ENCODE results near the gene MYH6.
"Not testable (repeated sequence)": the region's sequence is repeated elsewhere in the genome, so short reads cannot be mapped to it uniquely, and the experiment has no call there.

The MYH6 gene

DNA sequence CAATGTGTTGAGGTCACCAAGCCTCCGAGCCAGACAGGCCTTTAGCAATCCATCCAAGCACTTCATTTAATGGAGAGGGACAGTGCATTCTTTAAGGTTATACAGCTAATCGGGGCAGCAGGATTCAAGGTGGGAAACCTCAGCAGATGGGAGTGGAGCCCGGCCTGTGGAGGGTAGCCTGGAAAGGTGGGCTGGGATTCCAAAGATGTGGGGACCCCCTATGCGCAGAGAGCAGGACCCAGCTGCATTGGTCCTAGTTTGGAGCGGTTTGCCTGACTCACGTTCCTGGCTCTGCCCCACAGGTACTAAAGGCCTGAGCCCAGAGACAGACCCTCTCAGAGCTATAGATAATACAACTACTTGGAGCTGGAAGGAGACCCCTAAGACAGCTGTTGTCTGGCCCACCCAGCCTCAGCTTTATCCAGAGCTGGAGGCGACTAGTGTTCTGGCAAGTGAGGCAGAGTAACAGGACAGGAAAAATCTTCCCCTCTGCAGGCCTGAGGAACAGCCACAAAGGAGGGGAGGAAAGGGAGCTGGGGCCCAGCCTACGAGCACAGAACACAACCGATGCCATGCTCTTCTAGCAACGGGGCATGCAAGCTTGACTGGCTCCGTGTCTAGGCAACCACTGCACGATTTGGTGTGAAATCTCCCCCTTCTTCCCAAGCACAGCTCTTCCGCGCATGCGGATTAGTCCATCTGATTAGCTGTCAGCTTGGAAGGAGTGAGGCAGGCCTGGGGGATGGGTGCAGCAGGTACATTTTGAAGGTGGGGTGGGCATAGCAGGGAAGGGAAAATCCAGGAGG, 28.5 kb upstream of the MYH6 start:
- in situ Hi-C loops (cut with HindIII; ENCODE audit: low sequenced_read_pairs) = no loop called here

DNA sequence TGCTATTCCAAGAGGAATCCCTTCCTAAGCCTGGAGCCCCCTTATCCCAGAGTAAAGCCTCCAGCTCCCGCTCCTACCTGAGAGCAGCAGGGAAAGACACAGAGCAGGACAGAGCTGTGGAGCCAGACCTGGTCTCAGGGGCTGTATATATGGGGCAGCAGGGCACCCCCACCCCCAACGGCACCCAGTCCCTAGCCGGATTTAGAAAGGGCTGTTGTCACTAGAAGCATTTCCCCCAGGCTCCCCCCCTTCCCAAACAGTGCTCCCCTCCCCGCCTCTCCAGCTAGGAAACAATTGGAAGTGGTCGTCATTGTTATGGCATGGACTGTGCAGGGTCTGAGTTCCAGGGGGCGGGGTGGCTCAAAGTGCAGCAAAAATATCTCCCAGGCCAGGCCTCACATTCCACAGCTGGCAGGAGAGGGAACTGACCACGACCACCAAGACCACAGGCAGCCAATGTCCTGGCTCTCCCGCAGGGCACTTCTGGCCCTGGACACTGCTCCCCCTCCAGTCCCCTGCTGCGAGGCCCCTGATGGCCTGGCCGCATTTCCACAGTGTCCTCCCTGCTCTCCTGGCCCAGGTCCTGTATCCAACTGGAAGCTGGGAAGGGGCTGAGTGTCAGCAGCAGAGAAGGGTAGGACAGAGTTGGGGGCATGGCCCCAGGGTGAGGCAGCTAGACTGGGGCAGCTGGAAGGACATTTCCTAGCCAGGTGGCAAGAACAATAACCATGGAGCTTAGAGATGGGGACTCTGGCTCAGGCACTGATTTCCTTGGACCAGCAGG, 27.7 kb upstream of the MYH6 start, which contains the start of gene MYH7:
Gene MYH7, minus strand, starts transcription at position 118 of the 784 bp plus-strand sequence. CDS start 1,928 bp downstream, outside the sequence.
- in situ Hi-C loops (cut with HindIII; ENCODE audit: low sequenced_read_pairs) = no loop called here

DNA sequence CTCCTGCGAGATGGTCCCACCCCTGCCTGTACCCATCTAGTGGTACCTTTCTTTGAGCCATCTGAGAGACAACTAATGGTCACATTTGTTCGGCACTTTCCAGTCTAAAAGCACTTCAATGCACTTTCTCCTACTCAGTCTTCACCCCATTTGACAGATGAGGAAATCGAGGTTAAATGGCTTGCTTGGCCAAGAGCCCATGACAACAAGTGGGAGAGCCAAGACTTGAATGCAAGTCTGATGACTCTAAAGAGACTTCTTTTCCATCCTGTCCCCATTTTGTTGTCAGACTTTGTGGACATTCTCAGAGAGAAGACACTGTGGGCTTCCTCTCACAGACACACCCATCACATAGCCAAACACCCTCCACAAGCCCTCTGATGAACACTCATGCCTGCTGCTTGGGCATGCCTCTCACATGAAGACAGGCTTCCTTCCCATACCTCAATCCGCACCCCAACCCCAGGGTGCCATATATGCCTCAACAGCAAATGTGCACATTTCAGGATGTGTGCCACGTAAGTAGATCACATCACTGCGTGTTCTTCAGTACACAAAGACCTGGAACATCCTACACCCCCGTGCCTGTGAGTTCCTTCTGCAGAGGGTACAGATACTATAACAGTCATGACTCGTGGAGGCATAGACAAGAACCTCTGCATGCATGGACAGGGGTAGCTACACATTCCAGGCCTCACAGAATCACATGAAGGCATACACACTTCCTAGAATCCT, 26.6 kb upstream of the MYH6 start:
- in situ Hi-C loops (cut with HindIII; ENCODE audit: low sequenced_read_pairs) = no loop called here

DNA sequence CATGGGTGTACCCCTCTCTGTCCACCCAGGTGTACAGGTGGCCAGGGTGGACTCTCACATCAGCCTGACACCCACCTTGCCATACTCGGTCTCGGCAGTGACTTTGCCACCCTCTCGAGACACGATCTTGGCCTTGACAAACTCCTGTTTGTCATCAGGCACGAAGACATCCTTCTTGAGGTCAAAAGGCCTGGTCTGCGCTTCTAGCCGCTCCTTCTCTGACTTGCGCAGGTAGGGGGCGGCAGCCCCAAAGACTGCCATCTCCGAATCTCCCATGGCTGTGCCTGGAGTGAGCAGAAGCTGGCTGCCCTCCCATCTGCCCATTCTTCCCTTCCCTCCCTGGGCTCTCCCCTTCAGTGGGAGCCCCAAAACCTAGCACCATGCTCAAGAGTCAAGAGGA, 25.4 kb upstream of the MYH6 start:
- in situ Hi-C loops (cut with HindIII; ENCODE audit: low sequenced_read_pairs) = no loop called here

DNA sequence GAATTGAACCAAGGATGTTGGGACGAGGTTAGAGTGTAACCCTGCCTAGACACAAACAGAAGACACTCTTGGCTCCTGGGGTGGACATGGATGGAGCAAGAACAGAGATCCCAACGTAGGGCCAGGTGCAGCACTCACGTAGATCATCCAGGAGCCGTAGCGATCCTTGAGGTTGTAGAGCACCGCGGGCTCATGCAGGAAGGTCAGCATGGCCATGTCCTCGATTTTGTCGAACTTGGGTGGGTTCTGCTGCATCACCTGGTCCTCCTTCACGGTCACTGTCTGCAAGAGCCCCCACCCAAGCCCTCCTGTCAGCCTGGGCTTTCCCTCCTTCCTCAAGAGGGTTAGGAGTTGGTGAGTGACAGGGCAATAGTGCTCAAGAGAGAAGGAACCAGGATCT, 24.9 kb upstream of the MYH6 start:
- in situ Hi-C loops (cut with HindIII; ENCODE audit: low sequenced_read_pairs) = no loop called here

DNA sequence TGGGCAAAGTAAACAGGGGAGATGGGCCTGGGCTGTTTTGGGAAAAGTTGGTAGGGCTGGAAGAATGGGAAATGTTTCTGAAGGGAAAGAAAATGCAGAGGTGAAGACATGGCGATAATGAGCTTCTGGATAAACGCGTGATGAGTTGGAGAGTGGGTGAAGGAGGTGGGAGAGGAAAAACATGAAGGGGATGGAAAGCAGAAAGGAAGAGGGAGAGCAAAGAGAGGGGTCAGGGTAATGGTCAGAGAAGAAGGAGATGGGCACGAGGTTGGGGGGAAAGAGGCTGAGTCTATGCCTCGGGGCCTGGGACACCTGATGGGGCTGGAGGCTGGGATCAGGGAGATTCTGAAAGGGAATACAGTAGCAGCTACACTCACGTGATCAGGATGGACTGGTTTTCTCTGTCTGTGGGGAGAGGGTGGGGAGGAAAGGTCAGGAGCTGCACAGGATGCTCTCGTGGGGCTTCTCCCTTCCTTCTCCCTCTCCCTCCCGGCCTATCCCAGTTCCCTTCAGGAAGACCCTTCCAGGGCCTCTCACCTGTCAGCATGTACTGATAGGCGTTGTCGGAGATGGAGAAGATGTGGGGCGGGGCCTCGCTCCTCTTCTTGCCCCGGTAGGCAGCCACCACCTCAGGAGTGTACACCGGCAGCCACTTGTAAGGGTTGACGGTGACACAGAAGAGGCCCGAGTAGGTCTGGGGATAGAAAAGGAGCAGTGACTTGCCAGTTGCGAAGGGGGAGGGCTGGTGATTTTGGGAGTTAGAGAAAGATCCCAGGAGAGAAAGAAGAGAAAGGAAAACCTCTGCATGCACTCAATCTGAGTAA, 24.2 kb upstream of the MYH6 start:
- in situ Hi-C loops (cut with HindIII; ENCODE audit: low sequenced_read_pairs) = no loop called here

DNA sequence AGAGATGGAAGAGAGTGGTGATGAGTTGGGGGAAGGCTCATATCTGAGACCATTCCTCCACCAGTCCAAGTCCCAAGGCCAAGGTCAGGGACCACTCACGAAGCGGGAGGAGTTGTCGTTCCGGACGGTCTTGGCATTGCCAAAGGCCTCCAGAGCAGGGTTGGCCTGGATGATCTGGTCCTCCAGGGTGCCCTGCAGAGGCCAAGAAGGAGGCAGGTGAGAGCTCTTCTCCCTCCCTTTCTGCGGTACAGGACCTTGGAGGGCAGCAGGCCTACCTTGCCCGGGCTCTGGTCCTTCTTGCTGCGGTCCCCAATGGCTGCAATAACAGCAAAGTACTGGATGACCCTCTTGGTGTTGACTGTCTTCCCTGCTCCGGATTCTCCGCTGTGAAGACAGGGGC, 23.4 kb upstream of the MYH6 start:
- in situ Hi-C loops (cut with HindIII; ENCODE audit: low sequenced_read_pairs) = no loop called here

DNA sequence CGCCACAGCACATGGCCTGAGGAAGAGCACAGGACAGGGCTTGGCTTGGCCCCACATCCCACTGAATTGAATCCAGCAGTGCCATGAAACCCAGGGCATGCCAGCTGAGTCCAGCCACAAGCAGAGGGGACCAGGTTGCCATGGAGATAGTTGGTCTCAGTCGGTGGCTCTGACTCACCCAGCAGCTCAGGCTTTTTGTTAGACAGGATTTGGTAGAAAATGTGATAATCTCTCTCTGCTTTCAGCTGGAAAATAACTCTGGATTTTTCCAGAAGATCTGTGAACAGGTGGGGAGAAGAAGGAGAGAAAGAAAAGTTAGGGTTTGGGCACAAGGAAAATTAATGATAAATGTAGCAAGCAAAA, 22.6 kb upstream of the MYH6 start:
- in situ Hi-C loops (cut with HindIII; ENCODE audit: low sequenced_read_pairs) = no loop called here

DNA sequence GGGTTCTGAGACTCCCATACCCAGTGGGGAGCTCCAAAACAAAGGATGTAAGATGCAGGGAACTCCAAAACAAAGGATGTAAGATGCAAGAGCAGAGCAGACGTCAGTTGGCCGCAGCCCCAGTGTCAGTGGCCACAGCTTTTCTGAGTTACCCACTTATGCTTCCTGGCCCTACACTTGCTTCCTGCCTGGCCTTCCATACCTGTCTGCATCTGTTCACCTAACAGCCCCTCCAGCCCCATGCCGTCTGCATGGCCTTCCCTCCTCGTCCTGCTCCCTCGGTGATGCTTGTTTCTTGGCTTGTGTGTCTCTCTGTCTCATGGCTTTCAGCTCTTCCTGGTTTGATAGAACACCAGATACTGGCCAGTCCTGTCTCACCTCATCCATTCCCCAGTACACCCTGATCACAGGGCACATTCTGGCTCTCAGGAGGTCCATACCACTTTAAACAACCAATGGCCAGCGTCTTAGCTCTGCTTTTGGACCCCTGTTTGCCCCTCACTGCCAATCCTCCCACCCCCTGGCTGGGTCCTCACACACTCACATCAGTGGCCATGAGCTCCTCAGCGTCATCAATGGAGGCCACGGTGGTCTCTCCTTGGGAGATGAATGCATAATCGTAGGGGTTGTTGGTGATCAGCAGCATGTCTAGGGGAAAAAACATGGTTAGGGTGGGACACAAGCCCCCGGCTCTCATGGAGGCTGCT, 22.1 kb upstream of the MYH6 start:
- in situ Hi-C loops (cut with HindIII; ENCODE audit: low sequenced_read_pairs) = no loop called here

DNA sequence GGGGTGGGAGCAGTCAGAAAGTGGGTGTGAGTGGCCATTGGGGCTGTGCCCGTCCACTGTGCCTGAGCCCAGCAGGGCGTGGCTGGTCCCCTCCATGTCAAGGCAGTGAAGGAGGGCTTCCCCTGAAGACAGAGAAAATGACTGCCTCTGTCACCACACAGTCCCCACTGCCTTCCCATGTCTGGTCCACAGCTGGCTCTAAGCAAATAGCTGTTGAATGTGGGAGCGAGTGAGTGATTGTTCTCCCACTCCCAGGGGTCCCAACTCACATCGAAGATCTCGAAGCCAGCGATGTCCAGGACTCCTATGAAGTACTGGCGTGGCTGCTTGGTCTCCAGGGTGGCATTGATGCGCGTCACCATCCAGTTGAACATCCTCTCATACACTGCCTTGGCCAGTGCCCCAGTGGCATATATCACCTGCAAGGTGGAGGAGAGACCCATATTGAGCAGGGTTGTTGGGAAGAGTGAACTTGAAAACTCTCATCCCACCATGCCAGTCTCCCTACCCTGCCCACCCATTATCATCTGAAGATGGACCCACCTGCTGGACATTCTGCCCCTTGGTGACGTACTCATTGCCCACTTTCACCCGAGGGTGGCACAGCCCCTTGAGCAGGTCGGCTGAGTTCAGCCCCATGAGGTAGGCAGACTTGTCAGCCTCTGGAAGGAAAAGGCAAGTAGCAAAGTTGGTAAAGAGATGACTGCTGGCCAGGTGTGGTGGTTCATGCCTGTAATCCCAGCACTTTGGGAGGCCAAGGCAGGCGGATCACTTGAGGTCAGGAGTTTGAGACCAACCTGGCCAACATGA, 20.8 kb upstream of the MYH6 start:
- in situ Hi-C loops (cut with HindIII; ENCODE audit: low sequenced_read_pairs) = no loop called here

DNA sequence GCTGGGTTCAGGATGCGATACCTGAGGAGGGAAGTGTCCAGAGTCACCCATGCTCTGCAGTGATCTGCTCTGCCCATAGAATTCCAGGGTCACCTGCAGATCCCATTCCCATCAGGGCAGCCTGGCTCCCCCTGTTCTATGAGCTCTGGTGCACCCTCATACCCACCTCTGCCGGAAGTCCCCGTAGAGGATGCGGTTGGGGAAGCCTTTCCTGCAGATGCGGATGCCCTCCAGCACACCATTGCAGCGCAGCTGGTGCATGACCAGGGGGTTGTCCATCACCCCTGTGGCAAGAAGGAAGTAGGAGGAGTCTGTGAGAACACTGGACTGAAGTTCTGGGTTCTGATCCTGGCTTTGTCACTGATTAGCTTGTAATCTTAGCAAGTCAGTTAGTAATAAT, 17.7 kb upstream of the MYH6 start:
- in situ Hi-C loops (cut with HindIII; ENCODE audit: low sequenced_read_pairs) = not testable (repeated sequence)

DNA sequence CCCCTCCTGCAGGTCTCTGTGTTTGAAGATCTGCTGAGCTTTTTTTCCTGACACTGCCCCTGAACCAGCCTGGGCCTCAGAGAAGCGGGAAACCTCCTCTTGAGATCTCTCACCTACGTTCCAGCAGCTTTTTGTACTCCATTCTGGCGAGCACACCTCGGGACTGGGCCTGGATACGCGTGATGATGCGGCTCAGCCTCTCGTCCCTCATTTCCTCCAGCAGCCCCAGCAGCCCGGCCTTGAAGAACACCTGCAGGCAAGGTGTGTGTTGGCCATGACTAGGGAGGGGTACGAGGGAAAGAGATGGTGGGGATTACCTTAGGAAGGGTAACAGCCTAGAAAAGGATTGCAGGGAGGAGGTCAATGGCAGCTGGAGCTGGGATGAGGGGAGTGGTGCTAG, 17.1 kb upstream of the MYH6 start:
- in situ Hi-C loops (cut with HindIII; ENCODE audit: low sequenced_read_pairs) = no loop called here

DNA sequence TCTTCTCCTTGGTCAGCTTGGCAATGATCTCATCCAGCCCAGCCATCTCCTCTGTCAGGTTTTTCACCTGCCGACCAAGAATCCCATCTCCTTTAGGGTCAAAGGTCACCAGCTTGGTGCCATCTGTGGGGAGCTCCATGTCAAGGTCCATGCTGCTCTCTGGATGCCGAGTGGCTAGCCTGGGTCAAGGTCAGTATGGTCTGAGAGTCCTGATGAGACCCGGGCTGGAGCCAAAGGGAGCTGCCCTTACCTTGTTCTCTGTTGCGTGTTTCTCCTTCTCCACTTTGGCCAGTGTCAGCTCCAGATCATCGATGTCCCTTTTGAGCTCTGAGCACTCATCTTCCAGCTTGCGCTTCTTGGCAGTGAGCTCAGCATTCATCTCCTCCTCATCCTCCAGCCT, 15.6 kb upstream of the MYH6 start:
- in situ Hi-C loops (cut with HindIII; ENCODE audit: low sequenced_read_pairs) = no loop called here

DNA sequence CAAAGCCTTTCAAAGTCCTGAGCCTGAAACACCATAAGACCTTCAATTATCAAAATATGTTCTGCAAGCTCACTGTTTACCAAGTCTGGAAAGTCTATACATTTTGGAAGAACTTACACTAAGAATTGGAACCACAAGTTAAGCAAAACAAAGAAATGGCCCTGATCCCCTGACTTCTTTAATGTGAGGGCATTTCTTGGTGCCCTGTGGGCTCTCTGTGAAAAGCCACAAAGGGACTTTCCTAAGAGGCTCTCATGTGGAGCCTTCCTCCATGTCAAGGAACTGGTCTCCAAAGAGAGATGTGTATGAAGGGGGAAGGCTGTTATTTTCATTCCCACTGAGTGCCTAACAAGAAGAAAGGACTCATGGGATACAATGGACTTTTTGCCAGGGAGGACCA, 13.5 kb upstream of the MYH6 start:
- in situ Hi-C loops (cut with HindIII; ENCODE audit: low sequenced_read_pairs) = no loop called here

DNA sequence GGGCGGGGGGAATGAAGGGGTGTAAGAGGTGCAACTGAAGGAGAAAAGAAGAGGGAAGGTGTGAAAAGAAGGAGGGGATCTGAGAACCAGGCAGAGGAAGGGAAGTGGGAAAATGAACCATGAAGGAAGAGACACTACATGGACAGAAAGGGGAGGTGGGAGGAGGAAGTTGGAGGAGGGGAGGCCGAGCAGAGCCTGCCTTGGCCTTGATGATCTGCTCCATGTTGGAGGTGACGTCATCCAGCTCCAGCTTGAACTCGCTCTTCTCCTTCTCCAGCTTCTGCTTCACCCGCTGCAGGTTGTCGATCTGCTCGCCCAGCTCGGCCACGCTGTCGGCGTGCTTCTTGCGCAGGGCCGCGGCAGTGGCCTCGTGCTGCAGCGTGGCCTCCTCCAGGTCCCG, 11.6 kb upstream of the MYH6 start:
- in situ Hi-C loops (cut with HindIII; ENCODE audit: low sequenced_read_pairs) = not testable (repeated sequence)

DNA sequence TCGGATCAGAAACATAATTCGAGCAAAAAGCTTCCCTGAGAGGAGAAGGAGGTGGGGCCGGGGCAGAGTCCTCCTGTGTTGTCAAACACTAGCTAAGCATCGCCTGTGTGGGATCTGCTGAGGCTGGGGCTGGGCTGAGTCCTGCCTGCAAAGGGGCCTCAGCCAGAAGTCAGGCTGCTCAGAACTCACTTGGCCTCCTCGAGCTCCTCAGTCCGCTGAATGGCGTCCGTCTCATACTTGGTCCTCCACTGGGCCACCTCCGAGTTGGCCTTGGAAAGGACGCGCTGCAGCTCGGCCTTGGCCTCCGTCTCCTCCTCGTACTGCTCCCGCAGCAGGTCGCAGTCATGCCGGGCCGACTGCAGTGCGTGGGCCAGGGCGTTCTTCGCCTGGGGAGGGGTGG, 9.9 kb upstream of the MYH6 start:
- in situ Hi-C loops (cut with HindIII; ENCODE audit: low sequenced_read_pairs) = no loop called here

DNA sequence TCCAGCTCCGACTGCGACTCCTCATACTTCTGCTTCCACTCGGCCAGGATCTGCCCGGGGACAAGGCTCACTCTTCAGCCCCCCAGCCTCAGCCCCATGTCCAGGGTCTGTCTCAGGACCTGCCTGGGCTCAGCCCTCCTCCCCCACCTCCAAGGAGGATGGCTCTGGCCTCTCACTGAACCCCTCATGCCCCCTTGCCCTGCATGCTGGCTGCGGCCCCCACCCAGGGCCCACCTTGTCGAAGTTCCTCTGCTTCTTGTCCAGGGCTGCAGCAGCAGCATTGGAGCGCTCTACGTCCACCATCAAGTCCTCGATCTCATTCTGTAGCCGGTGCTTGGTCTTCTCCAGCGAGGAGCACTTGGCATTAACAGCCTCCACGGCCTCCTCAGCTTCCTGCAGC, 9.2 kb upstream of the MYH6 start:
- in situ Hi-C loops (cut with HindIII; ENCODE audit: low sequenced_read_pairs) = not testable (repeated sequence)

DNA sequence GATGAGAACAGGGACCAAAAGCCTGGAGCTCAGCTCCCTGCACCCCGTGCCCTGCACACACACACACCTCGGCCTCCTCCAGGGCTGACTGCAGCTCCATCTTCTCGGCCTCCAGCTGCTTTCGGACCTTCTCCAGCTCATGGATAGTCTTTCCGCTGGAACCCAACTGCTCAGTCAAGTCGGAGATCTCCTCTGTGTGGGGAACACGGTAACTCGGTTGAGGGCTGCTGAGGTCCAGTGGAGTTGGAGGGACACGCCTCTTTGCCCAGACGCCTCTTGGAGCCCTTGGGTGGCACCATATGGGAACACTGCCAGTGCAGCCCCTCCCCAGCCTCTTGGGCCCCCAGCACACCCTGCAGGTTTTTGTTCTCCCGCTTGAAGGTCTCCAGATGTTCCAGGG, 8.7 kb upstream of the MYH6 start:
- in situ Hi-C loops (cut with HindIII; ENCODE audit: low sequenced_read_pairs) = no loop called here

Data from DLD1 (cell line).